Thoracic aorta (tissue), 2 donors: ENCODE measurements around the gene ARPC3. TPM values are rescaled to one million over a fixed set of nuclear protein-coding genes. Genes with fewer than 3 reads are reported as not detected.
"Not testable (repeated sequence)": the region's sequence is repeated elsewhere in the genome, so short reads cannot be mapped to it uniquely, and the experiment has no call there.

ENCODE experiments used
- ATAC-seq: fragments of 150-250 bp; one replicate; pipeline ENCODE4 v1.8.0; 2017; ENCODE audit warnings: low read depth; ENCODE audit not compliant: insufficient number of reproducible peaks, low FRiP score
- DNase-seq: peaks from one replicate; pipeline ENCODE4 v3.0.0-alpha.2; 2020; ENCODE audit warnings: low spot score
- H3K27ac ChIP-seq, 2 donors: fragments of 200-600 bp; sonication (generic); 1 replicate in 1 of 2; 2 replicates in 1 of 2; pipeline ENCODE4 v1.5.1; 2016; ENCODE audit warnings: mild to moderate bottlenecking in 2 of 2, moderate library complexity in 2 of 2
- H3K27me3 ChIP-seq: fragments of 200-600 bp; sonication (generic); replicated peaks from 2 replicates; pipeline ENCODE4 v1.6.0; 2016; ENCODE audit warnings: mild to moderate bottlenecking; ENCODE audit not compliant: insufficient read depth
- H3K36me3 ChIP-seq: fragments of 200-600 bp; sonication (generic); one replicate; pipeline ENCODE4 v1.5.1; 2016
- H3K4me1 ChIP-seq, 2 donors: fragments of 200-600 bp; sonication (generic); 1 replicate in 1 of 2; 2 replicates in 1 of 2; pipeline versions ENCODE4 v1.5.1 to v1.6.0; 2016; ENCODE audit warnings: low read depth in 2 of 2, mild to moderate bottlenecking in 1 of 2; ENCODE audit not compliant: control insufficient read depth in 1 of 2
- H3K4me3 ChIP-seq: fragments of 200-600 bp; sonication (generic); 2 replicates; pipeline ENCODE4 v1.5.1; 2016; ENCODE audit warnings: mild to moderate bottlenecking
- H3K9me3 ChIP-seq: fragments of 200-600 bp; sonication (generic); 2 replicates; pipeline ENCODE4 v1.5.1; 2016
- CTCF ChIP-seq: fragments of 200-600 bp; sonication (generic); IDR thresholded peaks from one replicate; pipeline ENCODE4 v1.5.1; 2019; ENCODE audit warnings: antibody characterized with exemption
- total RNA-seq, 2 donors: library from RNA; depleted of rRNA; stranded (reverse); fragments of >200 nt; gene quantifications; one replicate each; pipeline versions ENCODE4 v1.1.0 to v1.2.3, GENCODE V29; 2016

The ARPC3 gene
- total RNA-seq, 2 donors from 2014 or later, result 152 to 247 TPM

DNA sequence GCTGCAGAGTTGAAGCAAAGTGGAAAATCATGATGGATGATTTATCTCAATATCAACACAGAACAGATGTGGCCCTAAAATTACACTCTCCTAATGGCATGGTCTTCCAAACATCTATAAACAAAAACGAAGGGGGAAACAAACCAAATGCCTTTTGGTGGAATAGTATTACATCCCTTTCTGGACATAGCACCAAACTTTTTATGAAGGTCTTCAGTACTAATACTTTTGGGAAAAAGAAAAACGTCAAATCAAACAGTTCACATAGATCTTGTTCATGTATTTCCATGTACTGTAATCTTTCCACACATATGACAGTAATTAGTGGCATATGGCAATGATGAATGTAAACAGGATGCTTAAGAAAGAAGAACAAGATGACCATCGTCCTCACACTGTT is 23.7 kb downstream of the ARPC3 start:
- Histone ChIP-seq H3K4me3 (no peak overlapping the region), H3K36me3 (no peaks in the 10 kb centered on the region), H3K9me3 (no peaks in the 10 kb centered on the region), H3K4me1 (no peaks in the 10 kb centered on the region), H3K27me3 (no peaks in the 10 kb centered on the region), H3K27ac (no peak overlapping the region)
- TF ChIP-seq CTCF, result no peak
- DNase-seq (no peak), ATAC-seq (no peak)

DNA sequence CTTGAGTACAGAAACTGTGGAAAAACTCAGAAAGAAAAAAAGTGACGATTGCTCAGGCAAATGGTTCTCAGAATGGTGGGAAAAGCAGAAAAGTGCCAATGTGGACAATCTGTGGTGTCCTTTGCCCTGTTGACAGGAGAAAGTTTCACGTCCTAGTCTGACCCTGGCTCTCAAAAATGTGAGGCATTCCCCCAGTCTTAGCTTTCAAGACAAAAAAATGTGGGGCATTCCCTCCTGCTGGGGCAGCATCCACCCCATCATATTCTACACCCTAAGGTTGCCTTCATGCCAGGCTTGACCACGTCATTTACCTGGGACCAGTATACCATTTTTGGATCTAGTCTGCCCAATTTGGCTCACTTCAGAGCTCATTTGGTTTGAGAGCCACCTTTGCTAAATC is 25.9 kb downstream of the ARPC3 start:
- Histone ChIP-seq H3K27ac (no peak overlapping the region), H3K36me3 (no peaks in the 10 kb centered on the region), H3K27me3 (no peaks in the 10 kb centered on the region), H3K4me3 (no peak overlapping the region), H3K4me1 (no peaks in the 10 kb centered on the region), H3K9me3 (no peaks in the 10 kb centered on the region)
- no peak for ATAC-seq
- TF ChIP-seq CTCF, result no peak
- DNase-seq, result no peak

GRCh38 chr12:110421701-110422100 is 28.4 kb downstream of the ARPC3 start:
- no peaks in the 10 kb centered on the region for H3K4me1 ChIP-seq
- H3K27ac ChIP-seq, result no peak overlapping the region
- ATAC-seq (no peak), DNase-seq (no peak)
- TF ChIP-seq CTCF, result no peak
- H3K27me3 ChIP-seq, result no peaks in the 10 kb centered on the region
- H3K4me3 ChIP-seq, result no peak overlapping the region
- no peaks in the 10 kb centered on the region for H3K9me3 ChIP-seq
- no peaks in the 10 kb centered on the region for H3K36me3 ChIP-seq

DNA sequence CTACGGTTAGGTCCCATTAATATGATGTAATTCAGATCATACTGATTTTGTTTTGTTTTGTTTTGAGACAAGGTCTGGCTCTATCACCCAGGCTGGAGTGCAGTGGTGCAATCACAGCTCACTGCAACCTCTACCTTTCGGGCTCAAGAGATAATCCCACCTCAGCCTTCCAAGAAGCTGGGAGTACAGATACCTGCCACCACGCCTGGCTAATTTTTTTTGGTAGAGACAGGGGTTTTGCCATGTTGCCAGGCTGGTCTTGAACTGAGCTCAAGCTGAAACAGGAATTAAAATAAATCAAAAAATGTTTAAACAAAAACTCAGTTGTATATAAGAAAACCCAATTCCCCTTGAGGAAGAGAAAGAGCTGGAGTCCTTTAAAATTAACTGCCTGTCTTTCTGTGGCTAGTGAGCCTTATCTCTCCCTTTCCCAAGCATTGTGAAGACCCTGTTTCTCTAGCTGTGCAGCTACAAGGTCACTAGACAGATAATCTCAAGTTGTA is 28.9 kb downstream of the ARPC3 start:
- no peak overlapping the region for H3K27ac ChIP-seq
- no peak overlapping the region for H3K4me3 ChIP-seq
- H3K27me3 ChIP-seq, result no peaks in the 10 kb centered on the region
- ATAC-seq, result no peak
- H3K36me3 ChIP-seq, result no peaks in the 10 kb centered on the region
- DNase-seq, result no peak
- H3K4me1 ChIP-seq, result no peaks in the 10 kb centered on the region
- H3K9me3 ChIP-seq, result no peaks in the 10 kb centered on the region
- TF ChIP-seq CTCF, result no peak

- not testable (repeated sequence) for H3K9me3 ChIP-seq, H3K27me3 ChIP-seq, DNase-seq, H3K4me3 ChIP-seq, ATAC-seq, H3K27ac ChIP-seq, H3K36me3 ChIP-seq, H3K4me1 ChIP-seq
These were observed 29.5 kb downstream of the ARPC3 start for GRCh38 chr12:110420644-110421043.

- H3K27ac ChIP-seq, H3K4me1 ChIP-seq, H3K36me3 ChIP-seq, H3K9me3 ChIP-seq, ATAC-seq, DNase-seq, H3K27me3 ChIP-seq, H3K4me3 ChIP-seq: not testable (repeated sequence)
These were observed 33.0 kb downstream of the ARPC3 start for GRCh38 chr12:110417113-110417512.

- not testable (repeated sequence) for H3K4me1 ChIP-seq, H3K27ac ChIP-seq, H3K4me3 ChIP-seq, H3K27me3 ChIP-seq, H3K9me3 ChIP-seq, DNase-seq, H3K36me3 ChIP-seq, ATAC-seq
These were observed 40.1 kb downstream of the ARPC3 start for GRCh38 chr12:110410086-110410485.

GRCh38 chr12:110405126-110405662 is 44.9 kb downstream of the ARPC3 start:
- not testable (repeated sequence) for H3K9me3 ChIP-seq, H3K27me3 ChIP-seq, ATAC-seq, H3K36me3 ChIP-seq, H3K27ac ChIP-seq, DNase-seq, H3K4me3 ChIP-seq
- H3K4me1 ChIP-seq, result peaks cover 9 to 18% of the 10 kb centered on the region in 2 donors
